Measurements from ENCODE around the gene INKA2.

- no peak for TF ChIP-seq CTCF (conservative IDR thresholded peaks at IDR 0.05; ENCODE audit: low read length)
- TF ChIP-seq EZH2phosphoT487 (IDR thresholded peaks at IDR 0.05; ENCODE audit: borderline replicate concordance), result no peak
Measured at GRCh38 chr1:111699268-111699667, 39.9 kb downstream of the INKA2 start.

Measured in Loucy (cell line).